Non-pigmented ciliary epithelial cell (primary cell): Measurements from ENCODE around the gene NDUFS6.
"Not testable (repeated sequence)": the region's sequence is repeated elsewhere in the genome, so short reads cannot be mapped to it uniquely, and the experiment has no call there.

Experiments used
- DNase-seq: peaks from one replicate; pipeline ENCODE4 v3.0.0-alpha.2; 2010; ENCODE audit warnings: low read depth

Gene NDUFS6

DNA sequence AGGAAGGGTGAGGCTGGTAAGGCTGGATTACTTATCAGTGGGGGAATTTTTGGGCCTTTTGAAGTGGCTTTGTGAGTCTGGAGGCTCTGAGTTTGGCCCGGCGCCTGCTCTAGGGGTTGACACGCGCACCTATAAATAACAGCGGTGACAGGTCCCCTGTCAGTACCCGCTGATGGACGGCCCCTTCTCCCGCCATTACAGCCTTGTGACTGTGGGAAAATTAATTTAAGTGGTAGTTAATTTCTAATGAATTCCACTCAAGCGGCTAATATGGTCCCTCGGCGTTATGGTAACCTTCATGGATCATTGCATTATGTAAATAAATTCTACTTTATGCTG is 18.0 kb upstream of the NDUFS6 start:
- DNase-seq = no peak

DNA sequence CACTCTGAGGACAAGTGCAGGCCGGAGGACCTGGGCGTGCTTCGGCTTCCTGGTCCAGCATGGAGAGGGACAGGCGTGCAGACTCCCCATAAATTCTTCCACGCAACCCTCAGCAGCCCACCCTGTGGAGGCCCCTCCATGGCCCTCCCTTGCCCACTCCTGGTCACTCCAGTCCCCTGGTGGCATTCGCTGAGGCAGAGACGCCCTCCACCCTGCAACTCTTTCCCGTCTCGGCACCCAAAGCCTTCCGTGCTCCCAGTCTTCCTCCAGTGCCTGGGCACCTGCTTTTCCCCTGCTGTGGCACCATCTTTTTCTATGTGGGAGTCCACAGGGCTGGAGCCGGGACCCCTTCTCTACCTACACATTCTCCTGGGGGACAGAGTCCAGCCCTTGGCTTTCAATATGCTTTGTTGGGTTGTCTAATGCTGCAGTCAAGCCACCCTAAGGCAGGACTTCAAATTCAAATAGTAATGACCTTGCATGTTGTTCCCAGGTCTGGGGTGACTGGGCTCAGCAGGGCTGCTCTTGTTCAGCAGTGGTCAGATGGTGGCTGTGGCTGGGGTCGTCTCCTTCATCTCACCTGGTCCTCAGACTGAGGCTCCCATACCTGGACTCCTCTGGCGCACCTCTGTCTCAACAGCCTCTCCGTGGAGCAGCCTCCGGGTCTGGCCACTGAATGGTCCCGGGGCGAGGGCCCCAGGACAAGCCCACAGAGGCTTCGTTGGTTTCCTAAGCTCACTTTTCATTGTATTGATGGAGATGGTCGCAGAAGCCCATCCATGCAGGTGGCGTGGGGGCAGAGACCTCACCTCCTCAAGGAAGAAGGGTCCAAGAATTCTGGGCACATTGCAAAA is 16.8 kb upstream of the NDUFS6 start:
- DNase-seq = no peak

DNA sequence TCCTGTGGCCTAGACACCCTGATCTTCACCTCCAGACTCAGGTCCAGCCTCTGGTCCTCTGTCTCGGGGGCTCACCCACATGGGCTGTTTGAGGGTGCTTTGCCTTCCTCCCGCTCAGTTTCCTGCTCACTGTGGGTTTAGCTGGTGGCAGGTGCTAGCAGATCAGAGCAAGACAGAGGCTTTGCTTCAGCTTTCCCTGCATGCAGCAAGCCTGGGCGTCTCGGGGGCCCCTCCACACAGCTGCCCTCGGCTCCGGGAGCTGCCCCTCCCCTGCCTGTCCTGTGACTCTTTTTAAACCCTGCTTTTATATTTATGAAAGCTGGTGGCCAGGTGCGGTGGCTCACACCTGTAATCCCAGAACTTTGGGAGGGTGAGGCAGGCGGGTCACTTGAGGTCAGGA is 16.1 kb upstream of the NDUFS6 start:
- DNase-seq = no peak

DNA sequence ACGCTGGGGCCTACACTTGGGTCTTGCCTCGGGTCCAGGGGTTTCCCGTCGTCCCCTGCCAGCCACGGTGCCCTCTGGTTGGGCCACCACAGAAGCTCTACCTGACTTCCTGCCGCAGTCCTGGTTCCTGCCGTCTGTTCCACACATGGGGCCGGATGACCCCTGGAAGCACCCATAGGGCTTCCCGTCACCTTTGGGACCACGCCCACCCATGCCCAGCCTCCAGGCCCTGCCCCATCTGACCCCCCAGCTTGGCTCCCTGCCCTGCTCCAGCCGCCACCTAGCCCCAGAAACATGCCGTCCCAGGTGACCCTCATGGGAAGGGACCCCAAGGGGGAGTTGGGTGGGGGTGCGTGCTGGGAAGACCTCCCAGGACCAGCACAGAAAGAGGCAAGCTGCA is 15.2 kb upstream of the NDUFS6 start:
- DNase-seq = no peak

DNA sequence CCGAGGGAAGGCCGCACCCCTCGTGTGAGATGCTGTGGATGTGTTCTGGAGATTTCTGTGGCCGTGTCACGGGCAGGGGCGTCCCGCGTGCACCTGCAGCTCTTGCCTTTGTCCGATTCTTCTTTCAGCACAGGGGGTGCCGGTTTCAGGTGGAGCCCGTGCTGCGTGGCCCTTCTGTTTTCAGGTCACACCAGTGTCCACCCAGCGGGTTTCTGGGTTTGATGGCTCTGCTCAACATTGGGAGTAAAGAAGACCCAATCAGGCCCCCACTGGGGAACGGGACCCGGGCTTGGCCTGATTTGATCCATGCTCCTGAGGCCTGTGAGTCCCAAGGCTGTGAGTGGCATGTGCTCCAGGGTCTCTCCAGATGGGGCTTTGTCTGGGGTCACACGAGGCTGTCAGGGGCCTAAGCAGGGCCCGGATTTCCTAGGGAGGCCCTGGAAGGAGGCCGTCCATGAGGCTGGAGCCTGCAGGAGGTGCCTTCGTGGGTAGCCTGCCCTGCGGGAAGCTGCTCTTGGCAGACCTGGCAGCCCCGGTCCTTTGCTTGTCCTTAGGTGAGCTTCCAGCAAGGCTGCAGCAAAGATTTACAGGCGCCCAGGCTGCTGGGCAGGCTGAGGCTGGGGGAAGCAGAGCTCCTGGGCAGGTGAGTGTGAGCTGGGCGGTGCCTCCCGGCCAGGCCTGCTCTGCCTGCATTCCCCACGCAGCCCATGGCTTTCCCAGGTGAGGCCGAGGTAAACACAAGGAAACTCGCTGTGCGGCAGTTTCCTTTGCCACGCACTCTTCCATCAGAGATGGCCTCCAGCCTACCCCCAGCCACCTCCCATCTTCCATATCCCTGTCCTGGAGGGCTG is 14.4 kb upstream of the NDUFS6 start:
- DNase-seq = no peak

DNA sequence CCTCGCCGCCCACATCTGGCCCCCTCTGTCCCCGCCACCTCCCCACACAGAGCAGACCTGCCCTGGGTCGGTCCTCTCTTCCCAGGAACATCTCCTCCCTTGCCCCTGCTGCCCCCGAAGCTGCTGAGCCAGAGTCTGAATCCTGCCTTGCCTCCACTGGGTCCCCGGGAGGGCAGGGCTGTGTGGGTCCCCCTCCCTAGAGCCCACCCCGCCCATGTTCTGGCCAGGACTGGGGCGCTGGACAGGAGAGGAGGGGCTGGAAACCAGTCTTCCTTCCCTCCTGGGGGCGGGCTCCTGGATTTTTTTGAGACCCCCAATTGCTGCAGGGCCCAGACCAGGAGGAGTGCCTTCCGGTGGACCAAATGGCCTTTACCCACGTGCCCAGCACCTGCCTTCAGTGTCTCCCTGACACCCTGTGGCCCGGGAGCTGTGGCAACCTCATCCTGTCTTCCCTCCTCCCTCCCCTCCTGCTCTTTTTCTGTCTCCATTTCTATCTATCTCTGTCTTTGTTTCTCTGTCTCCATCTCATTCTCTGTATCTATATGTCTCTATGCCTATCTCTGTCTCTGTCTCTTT is 13.6 kb upstream of the NDUFS6 start:
- DNase-seq = no peak

DNA sequence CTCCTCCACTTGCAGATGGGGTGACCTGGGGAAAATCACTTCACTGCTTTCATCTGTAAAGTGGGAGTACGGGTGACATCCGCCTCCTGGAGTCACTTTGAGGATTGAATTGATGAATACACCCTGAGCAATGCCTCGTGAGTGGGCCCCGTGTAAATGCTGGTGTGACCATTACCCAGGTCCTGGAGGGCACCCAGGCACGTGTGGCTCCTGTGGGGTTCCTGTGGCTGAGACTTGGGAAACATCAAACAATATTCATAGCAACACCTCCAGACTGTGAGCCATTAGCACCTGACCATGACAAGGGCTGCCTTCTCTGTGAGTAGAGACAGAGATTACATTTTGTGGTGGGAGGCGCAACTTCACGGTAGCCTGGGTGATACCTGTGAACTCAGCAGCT is 13.0 kb upstream of the NDUFS6 start:
- no peak for DNase-seq

DNA sequence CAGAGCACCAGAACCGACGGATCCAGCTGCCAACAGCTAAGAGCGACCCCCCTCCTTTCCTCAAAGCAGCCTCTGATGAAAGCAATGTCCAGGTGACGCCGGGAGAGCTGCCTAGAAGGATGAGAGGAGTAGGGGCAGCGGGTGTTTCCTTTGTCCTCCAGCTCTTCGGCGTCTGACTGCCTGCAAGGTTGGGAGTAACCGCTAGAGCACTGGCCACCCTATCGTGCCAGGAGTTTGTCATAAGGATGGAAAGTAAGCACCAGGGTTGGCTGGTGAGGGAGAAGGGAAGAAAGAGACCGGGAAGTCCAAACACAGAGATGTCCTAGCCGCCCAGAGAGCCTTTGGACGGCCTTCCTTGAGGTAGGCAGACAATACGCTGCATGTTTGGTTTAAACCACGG is 12.4 kb upstream of the NDUFS6 start:
- no peak for DNase-seq

DNA sequence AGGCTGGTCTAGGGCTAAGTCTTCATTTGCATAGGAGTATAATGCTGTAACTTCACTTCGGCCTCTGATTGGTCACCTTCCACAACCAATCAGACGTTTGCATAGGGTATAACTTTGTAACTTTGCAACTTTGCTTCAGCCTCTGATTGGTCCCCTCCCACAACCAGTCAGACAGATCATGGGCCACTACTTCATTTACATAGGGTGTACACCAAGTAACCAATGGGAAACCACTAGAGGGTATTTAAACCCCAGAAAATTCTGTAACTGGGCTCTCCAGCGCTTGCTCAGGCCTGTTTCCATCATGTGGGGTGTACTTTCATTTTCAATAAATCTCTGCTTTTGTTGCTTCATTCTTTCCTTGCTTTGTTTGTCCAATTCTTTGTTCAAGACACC is 11.8 kb upstream of the NDUFS6 start:
- DNase-seq = not testable (repeated sequence)

DNA sequence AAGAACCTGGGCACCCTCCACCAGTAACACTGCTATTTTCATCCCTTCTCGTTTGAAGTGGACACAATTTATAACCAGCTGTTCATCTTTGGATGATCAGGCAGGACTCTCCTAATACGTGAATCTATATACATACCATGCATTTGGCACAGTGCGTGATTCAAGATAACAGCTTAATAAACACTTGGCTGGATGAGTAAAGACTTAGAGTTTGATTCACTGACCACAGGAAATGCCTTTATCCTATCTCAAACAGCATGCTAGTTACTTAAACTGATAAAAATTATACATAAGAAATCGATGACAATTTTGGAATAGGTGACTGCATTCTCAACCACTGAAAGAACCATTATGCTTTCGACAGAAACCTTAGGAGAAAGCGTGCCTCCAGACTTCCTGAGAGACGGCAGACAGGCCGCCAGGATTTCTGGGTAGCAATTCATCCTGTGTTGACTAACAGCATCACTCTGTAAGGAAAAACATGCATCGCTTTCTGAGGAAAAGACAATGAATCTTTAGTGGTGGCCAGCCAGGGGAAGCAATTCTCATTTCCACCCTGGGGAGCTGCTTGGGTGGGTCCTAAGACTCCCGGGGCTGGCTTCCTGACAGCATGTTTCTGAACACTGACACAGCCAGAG is 11.3 kb upstream of the NDUFS6 start:
- peak; percentile 80 for DNase-seq

DNA sequence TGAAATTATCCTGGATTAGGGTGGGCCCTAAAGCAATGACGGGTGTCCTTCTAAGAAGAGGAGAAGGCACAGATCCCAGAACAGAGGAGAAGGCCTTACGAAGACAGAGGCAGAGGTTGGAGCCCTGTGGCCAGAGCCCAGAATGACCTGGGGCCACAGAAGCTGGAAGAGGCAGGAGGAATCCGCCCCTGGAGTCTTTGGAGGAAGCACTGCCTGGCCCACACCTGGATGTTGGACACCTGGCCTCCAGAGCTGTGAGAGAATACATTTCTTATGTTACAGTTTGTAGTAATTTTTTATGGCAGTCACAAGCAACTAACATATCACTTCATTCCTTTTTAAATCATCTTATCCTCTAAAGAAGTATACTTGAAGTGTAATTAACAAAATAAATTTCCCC is 10.0 kb upstream of the NDUFS6 start:
- no peak for DNase-seq

DNA sequence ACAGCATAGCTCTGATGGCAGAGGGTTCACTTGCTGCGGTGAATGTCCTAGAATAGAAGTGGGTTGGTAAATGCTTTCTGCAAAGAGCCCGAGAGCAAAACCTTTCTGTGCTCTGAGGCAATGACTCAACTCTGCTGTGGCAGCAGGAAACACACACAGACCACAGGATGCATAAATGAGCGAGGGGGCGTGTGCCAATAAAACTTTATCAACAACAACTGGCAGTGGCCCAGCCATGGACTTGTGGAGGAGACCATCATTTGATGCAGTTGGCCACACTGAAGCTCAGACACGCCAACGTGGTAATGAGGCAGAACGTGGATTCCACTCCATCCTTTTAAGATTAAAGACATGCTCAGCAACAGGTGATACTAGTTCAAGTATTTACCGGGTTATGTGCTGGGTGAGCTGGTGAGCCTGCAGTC is 8.4 kb upstream of the NDUFS6 start:
- peak; percentile 94 for DNase-seq

DNA sequence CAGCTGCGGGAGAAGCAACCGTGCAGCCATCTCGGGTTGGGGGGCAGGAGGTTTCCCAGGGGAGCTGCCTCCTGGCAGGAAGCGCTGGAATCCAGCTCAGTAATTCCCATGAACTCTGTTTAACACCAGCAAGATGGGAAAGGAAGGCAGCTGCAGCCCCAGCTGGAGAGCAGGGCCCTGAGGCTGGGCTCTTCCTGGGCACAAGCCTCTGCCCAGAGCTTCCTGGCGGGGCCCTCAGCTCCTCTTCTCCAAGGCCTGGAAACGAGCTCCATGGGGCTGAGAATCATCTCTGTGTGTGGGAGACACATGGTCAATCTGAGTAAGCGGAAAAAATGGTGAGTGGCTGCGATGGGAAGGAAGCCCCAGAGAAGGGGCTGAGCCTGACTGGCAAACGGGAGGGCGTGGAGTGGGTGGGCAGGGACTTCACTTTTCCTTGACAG is 7.9 kb upstream of the NDUFS6 start:
- DNase-seq = no peak

DNA sequence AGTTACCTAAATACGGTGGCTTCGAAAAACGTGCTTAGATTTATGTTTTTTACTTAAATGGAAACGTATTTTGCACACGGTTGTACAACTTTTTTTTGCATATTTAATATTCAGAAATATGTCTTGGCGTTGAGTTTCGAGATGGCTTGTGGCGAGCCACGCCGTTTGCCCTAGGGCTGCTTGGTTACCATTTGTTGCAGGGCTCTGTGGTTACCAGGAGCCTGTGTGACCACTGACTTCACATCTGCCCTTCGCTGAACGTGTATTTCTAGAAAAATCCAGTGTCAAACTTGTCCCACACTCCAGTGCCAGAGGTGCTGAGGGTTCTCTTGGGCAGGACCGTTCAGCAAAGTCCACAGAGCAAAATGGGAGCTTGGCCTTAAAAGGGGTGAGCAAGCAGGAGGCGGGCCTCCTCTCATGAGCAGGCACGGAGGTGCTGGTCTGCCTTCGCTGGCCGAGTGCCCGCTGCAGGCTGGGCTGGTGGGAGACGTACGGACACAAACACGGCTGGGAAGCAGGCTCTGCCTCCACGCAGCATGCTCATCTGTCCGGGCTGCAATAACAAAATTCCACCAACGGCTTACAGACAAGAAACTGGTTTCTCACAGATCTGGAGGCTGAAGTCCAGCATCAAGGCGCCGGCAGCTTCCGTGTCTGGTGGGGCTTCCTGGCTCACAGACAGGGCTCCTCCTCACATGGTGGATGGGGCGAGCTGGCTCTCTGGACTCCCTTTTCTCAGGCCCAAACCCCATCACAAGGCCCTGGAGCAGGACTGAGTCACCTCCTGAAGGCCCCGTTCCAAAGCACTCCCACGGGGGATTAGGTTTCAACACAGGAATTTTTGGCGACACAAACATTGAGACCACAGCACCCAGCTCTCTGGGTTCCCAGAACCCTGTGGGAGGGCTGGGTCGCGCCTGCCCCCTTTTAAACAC is 7.0 kb upstream of the NDUFS6 start:
- peak; percentile 86 for DNase-seq

DNA sequence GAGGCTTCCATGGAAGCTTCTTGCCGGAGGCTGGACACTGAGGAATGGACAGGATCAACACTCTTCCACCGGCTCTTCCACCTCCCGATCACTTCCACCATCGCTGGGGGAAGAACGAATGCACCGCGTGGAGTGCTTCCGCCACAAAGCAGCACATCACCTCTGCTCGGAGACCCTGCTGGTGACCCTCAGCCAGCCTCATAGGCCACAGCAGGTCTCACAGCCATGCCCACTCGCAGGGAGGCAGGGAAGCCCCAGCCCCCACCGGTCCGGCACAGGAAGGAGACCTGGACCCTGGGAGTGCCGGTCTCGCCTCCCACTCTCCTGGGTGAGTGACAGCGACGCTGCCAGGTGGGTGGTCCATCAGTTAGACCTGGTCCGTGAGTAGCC is 6.3 kb upstream of the NDUFS6 start:
- DNase-seq = no peak

DNA sequence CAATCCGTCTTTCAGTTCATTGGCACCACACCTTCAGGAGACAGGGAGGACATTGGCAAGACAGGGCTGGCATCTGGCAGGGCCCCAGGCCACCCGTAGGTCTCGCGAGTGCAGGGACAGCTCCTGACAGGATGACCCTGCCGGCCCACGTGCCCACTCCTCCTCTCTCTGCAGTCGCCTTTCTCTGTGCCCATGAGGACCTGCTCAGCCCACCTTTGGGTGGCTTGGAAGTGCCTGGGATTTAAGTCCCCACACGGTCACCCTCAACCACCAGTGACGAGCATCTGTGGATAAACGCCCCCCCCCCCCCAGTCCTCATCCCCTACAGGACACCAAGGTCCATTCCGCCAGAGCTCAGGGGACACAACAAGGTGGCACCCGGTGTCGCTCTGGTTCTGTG is 5.7 kb upstream of the NDUFS6 start:
- DNase-seq = no peak

DNA sequence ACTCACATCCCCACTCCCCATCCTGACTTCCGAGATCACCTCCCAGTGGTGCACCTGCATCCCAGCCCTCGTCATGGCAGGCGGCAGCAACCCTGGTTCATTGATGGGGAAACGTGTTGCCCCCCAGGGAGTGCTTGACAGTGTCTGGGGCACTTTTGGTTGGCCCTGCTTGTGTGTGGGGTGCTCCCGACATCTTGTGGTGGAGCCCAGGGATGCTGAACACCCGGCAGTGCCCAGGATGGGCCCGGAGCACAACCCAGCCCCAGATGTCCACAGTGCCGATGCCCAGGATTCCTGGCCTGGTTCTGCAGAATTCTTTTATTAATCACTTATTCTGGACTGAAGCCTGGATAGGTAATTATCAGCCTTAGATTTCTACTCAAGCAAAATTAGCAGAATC is 5.3 kb upstream of the NDUFS6 start:
- no peak for DNase-seq

DNA sequence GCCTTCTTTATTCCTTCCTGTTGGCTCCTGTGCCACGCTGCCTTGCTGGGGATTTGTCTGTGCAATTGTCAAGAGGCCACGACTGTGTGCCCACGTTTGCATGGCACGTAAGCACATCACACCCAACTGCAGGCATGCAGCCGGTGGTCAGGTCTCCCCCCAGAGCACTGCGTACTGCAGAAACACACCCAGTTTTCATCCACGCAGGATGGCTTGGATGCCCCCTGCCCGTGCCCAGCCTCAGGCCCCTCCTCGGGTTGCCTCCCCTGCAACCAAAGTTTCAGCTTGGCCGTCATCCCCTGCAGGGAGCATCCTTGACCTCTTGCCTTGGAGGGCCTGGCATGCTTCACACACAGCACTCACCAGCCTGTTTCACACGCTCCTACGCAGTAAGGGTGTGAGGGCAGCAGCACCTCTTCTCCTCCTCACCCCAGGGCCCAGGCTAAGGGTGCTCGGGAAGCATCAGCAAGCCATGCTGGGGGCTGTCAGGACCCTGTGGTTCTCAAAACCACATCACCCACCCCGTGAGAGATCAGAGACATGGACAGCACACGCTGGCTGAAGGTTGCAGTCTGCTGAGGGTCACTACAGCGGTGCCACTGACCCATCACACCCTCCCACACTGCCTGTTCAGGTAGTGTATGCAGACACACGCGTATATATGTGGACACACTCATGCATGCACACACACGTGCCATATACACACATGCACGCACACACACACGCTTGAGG is 4.7 kb upstream of the NDUFS6 start:
- DNase-seq = no peak

DNA sequence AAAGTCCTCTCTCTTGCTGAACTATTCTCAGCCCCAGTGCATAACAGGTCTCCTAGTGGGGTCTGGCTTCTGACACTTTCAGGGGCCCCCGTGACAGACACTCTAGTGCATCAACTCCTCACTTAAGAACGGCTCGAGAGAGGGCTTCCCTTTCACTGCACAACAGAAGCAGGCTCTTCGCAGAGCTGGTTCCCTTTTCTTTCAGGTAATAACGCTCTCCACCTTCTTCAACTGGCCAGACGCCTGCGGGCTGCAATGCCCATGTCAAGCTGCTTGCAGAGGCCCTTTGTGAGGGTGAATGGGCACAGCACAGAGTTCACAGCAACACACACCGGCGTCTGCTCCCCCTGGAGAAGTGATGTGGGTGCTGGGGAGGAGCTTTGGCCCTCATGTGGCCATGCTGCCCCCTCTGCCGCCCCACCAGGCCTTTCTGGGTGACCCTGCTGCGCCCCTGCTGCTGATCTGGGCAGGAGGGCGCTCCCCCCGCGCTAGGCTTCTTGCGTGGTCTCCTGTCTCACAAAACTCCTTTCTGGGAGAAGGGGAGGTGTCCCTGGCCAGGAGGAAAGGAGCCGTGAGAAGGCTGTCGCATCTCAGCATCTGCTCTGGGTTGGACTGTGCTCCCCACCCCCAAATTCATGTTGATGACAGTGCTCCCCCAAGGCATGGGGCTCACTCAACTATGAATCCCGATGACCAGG is 4.0 kb upstream of the NDUFS6 start:
- no peak for DNase-seq

DNA sequence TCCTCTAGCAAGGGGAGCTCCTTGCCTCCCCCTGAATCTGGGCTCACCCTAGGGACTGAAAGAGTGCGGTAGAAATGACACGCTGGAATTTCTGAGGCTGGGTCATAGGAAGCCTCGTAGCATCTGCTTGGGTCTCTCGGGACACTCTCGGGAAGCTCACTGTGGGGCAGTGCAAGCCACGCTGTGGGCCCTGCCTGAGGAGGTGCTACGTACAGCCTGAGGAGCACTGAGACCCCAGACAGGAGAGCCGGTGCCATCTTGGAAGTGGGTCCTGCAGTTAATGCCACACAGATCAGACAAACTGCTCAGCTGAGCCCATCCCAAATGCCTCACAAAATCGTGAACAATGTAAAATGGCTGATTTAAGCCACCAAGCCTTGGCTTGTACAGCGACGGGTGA is 3.4 kb upstream of the NDUFS6 start:
- DNase-seq = no peak
